ENCODE measurements around the gene EHMT1. TPM values are rescaled to one million over a fixed set of nuclear protein-coding genes. Genes with fewer than 3 reads are reported as not detected.
A peak's percentile ranks its signal among the peaks of the same experiment; 100 is the strongest.
"Not testable (repeated sequence)": the region's sequence is repeated elsewhere in the genome, so short reads cannot be mapped to it uniquely, and the experiment has no call there.

The EHMT1 gene
- polyA plus RNA-seq, 3 donors from 2014 or later, result 14.1 to 62.7 (median 14.8) TPM

- Mint-ChIP-seq H3K4me1 (peaks cover 57 to 74% of the 10 kb centered on the region in 2 donors), H3K9me3 (peaks cover 18 to 47% (median 33%) of the 10 kb centered on the region in 6 donors), H3K4me3 (peak overlapping the region; percentile 47 to 80 (median 56)), H3K27ac (peak overlapping the region; percentile 78 to 99 (median 92)), H3K27me3 (ENCODE audit: low read depth in 3 of 3) (peaks cover 56 to 63% (median 58%) of the 10 kb centered on the region in 3 donors), H3K36me3 (peaks cover 46 to 56% (median 49%) of the 10 kb centered on the region in 3 donors)
- no peak for DNase-seq
Observed at GRCh38 chr9:137721899-137722298, 103.1 kb downstream of the EHMT1 start.

GRCh38 chr9:137722481-137722880 is 103.7 kb downstream of the EHMT1 start:
- peaks cover 47 to 62% (median 53%) of the 10 kb centered on the region in 3 donors for H3K36me3 Mint-ChIP-seq
- H3K4me1 Mint-ChIP-seq, result peaks cover 62 to 76% of the 10 kb centered on the region in 2 donors

DNA sequence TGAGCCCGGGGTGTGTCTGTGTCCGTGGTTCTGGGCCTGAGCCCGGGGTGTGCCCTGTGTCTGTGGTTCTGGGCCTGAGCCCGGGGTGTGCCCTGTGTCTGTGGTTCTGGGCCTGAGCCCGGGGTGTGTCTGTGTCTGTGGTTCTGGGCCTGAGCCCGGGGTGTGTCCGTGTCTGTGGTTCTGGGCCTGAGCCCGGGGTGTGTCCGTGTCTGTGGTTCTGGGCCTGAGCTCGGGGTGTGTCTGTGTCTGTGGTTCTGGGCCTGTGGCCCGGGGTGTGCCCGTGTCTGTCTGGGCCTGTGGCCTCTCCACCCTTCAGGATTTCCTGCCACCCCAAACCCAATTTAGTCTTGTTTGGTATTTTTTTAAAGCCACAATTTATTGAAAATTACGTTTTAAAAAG is 104.6 kb downstream of the EHMT1 start:
- Mint-ChIP-seq H3K36me3 (peaks cover 49 to 65% (median 54%) of the 10 kb centered on the region in 3 donors), H3K4me1 (peaks cover 66 to 81% of the 10 kb centered on the region in 2 donors), H3K27ac (peak overlapping the region; percentile 83 to 95 (median 90)), H3K27me3 (ENCODE audit: low read depth in 3 of 3) (peaks cover 41 to 49% (median 45%) of the 10 kb centered on the region in 3 donors), H3K4me3 (peak overlapping the region; percentile 18 to 62 (median 48)), H3K9me3 (peaks cover 19 to 35% (median 29%) of the 10 kb centered on the region in 6 donors)
- DNase-seq, result peak; percentile 72 to 80 (median 79)

More at GRCh38 chr9:137722481-137722880, 103.7 kb downstream of the EHMT1 start:
- peaks cover 50 to 58% (median 53%) of the 10 kb centered on the region in 3 donors for H3K27me3 Mint-ChIP-seq (ENCODE audit: low read depth in 3 of 3)
- peaks cover 18 to 41% (median 33%) of the 10 kb centered on the region in 6 donors for H3K9me3 Mint-ChIP-seq
- peak overlapping the region; percentile 78 to 99 (median 92) for H3K27ac Mint-ChIP-seq
- DNase-seq, result peak; percentile 30 to 48 (median 43)
- H3K4me3 Mint-ChIP-seq, result peak overlapping the region in 4 of 5 donors; percentile 24 to 57 (median 51)

- peak overlapping the region in 4 of 5 donors; percentile 35 to 62 (median 52) for H3K4me3 Mint-ChIP-seq
- peaks cover 70 to 83% of the 10 kb centered on the region in 2 donors for H3K4me1 Mint-ChIP-seq
- H3K36me3 Mint-ChIP-seq, result peaks cover 48 to 65% (median 54%) of the 10 kb centered on the region in 3 donors
- DNase-seq, result no peak
- H3K27me3 Mint-ChIP-seq (ENCODE audit: low read depth in 3 of 3), result peaks cover 40 to 44% (median 42%) of the 10 kb centered on the region in 3 donors
- H3K27ac Mint-ChIP-seq, result peak overlapping the region; percentile 83 to 95 (median 90)
- peaks cover 19 to 33% (median 26%) of the 10 kb centered on the region in 6 donors for H3K9me3 Mint-ChIP-seq
Observed at GRCh38 chr9:137723783-137724445, 105.1 kb downstream of the EHMT1 start.

DNA sequence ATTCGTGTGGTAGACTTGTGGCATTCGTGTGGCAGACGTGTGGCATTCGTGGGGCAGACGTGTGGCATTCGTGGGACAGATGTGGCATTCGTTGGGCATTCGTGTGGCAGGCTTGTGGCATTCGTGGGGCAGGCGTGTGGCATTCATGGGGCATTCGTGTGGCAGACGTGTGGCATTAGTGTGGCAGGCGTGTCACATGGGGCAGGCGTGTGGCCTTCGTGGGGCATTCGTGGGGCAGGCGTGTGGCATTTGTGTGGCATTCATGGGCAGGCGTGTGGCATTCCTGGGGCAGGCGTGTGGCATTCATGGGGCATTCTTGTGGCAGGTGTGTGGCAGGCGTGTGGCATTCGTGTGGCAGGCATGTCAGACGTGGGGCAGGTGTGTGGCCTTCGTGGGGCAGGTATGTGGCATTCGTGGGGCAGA is 106.0 kb downstream of the EHMT1 start:
- H3K36me3 Mint-ChIP-seq, result peaks cover 49 to 66% (median 55%) of the 10 kb centered on the region in 3 donors
- H3K27ac Mint-ChIP-seq, result peak overlapping the region; percentile 68 to 91 (median 78)
- DNase-seq, result no peak
- peaks cover 70 to 81% of the 10 kb centered on the region in 2 donors for H3K4me1 Mint-ChIP-seq
- peaks cover 35 to 41% (median 38%) of the 10 kb centered on the region in 3 donors for H3K27me3 Mint-ChIP-seq (ENCODE audit: low read depth in 3 of 3)
- H3K4me3 Mint-ChIP-seq, result peak overlapping the region; percentile 14 to 67 (median 36)
- peaks cover 19 to 28% (median 22%) of the 10 kb centered on the region in 6 donors for H3K9me3 Mint-ChIP-seq

DNA sequence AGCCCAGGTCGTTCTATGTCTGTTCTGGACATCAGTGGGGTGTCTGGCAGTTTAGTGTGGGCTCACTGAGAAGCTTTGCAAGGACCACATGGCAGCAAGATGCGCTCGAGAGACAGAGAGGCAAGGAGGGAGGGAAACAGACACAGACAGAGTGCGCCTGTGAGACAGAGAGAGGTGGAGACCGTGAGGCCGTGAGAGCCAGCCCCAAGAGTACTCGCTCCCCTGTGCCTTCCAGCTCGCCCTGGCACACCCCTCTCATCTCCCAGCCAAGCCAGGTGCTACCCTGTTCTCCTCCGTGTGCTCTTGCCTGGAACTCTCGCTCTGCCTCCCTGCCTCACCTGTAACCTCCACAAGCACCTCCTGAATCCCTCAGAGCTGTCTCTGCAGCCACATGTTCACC is 106.8 kb downstream of the EHMT1 start:
- no peak for DNase-seq
- Mint-ChIP-seq H3K4me1 (peaks cover 72 to 78% of the 10 kb centered on the region in 2 donors), H3K27me3 (ENCODE audit: low read depth in 3 of 3) (peaks cover 35 to 38% (median 38%) of the 10 kb centered on the region in 3 donors), H3K36me3 (peaks cover 52 to 65% (median 53%) of the 10 kb centered on the region in 3 donors), H3K4me3 (peak overlapping the region in 2 of 5 donors; percentile 25 to 67), H3K27ac (peak overlapping the region; percentile 71 to 91 (median 80)), H3K9me3 (peaks cover 19 to 26% (median 21%) of the 10 kb centered on the region in 6 donors)

GRCh38 chr9:137726336-137726735 is 107.5 kb downstream of the EHMT1 start:
- Mint-ChIP-seq H3K27me3 (ENCODE audit: low read depth in 3 of 3) (peaks cover 35 to 37% (median 35%) of the 10 kb centered on the region in 3 donors), H3K4me1 (peaks cover 72 to 75% of the 10 kb centered on the region in 2 donors), H3K9me3 (peaks cover 19 to 26% (median 20%) of the 10 kb centered on the region in 6 donors), H3K36me3 (peaks cover 52 to 70% (median 54%) of the 10 kb centered on the region in 3 donors), H3K4me3 (peak overlapping the region in 2 of 5 donors; percentile 24 to 34), H3K27ac (peak overlapping the region in 5 of 6 donors; percentile 37 to 84 (median 65))
- not testable (repeated sequence) for DNase-seq

GRCh38 chr9:137726764-137727163 is 108.0 kb downstream of the EHMT1 start:
- no peak for DNase-seq
- peaks cover 30 to 32% (median 31%) of the 10 kb centered on the region in 3 donors for H3K27me3 Mint-ChIP-seq (ENCODE audit: low read depth in 3 of 3)
- peaks cover 15 to 22% (median 18%) of the 10 kb centered on the region in 6 donors for H3K9me3 Mint-ChIP-seq
- H3K4me3 Mint-ChIP-seq, result peak overlapping the region in 1 of 5 donors; percentile 52
- peak overlapping the region in 4 of 6 donors; percentile 18 to 65 (median 42) for H3K27ac Mint-ChIP-seq
- H3K36me3 Mint-ChIP-seq, result peaks cover 48 to 68% (median 50%) of the 10 kb centered on the region in 3 donors
- peaks cover 70 to 71% of the 10 kb centered on the region in 2 donors for H3K4me1 Mint-ChIP-seq

- DNase-seq, result no peak
- Mint-ChIP-seq H3K4me3 (peak overlapping the region in 4 of 5 donors; percentile 18 to 64 (median 37)), H3K36me3 (peaks cover 50 to 72% (median 53%) of the 10 kb centered on the region in 3 donors), H3K4me1 (peaks cover 61 to 70% of the 10 kb centered on the region in 2 donors), H3K9me3 (peaks cover 7 to 14% (median 11%) of the 10 kb centered on the region in 6 donors), H3K27me3 (ENCODE audit: low read depth in 3 of 3) (peaks cover 22 to 26% (median 22%) of the 10 kb centered on the region in 3 donors), H3K27ac (peak overlapping the region in 4 of 6 donors; percentile 9 to 85 (median 36))
Observed at GRCh38 chr9:137727716-137728115, 108.9 kb downstream of the EHMT1 start.

- peaks cover 59 to 77% (median 63%) of the 10 kb centered on the region in 3 donors for H3K36me3 Mint-ChIP-seq
- peaks cover 62 to 76% of the 10 kb centered on the region in 2 donors for H3K4me1 Mint-ChIP-seq
- H3K27ac Mint-ChIP-seq, result peak overlapping the region in 5 of 6 donors; percentile 10 to 45 (median 25)
Observed at GRCh38 chr9:137728444-137729311, 109.9 kb downstream of the EHMT1 start.

GRCh38 chr9:137731216-137731946 is 112.6 kb downstream of the EHMT1 start:
- Mint-ChIP-seq H3K4me1 (peaks cover 45 to 57% of the 10 kb centered on the region in 2 donors), H3K27ac (peak overlapping the region in 1 of 6 donors; percentile 16), H3K27me3 (ENCODE audit: low read depth in 3 of 3) (peaks cover 0 to 6% (median 0%) of the 10 kb centered on the region in 3 donors), H3K9me3 (peaks cover 7 to 14% (median 12%) of the 10 kb centered on the region in 6 donors), H3K4me3 (no peak overlapping the region), H3K36me3 (peaks cover 59 to 76% (median 70%) of the 10 kb centered on the region in 3 donors)
- DNase-seq, result no peak

More at GRCh38 chr9:137728444-137729311, 109.9 kb downstream of the EHMT1 start:
- Mint-ChIP-seq H3K27me3 (ENCODE audit: low read depth in 3 of 3) (peaks cover 16 to 21% (median 17%) of the 10 kb centered on the region in 3 donors), H3K9me3 (peaks cover 5 to 13% (median 7%) of the 10 kb centered on the region in 6 donors), H3K4me3 (no peak overlapping the region)
- no peak for DNase-seq
